Stimulated activated CD8-positive, alpha-beta memory T cell treated with anti-CD3 and anti-CD28 coated beads, Interleukin-12 subunit alpha, Interleukin-12 subunit beta, amount 100 ng/mL, for 1 hour (primary cell): ENCODE results near the gene HECW1.

Source experiments
- DNase-seq: peaks from one replicate; pipeline ENCODE4 v3.0.0-alpha.2; 2020; ENCODE audit warnings: low read depth

The HECW1 gene

DNA sequence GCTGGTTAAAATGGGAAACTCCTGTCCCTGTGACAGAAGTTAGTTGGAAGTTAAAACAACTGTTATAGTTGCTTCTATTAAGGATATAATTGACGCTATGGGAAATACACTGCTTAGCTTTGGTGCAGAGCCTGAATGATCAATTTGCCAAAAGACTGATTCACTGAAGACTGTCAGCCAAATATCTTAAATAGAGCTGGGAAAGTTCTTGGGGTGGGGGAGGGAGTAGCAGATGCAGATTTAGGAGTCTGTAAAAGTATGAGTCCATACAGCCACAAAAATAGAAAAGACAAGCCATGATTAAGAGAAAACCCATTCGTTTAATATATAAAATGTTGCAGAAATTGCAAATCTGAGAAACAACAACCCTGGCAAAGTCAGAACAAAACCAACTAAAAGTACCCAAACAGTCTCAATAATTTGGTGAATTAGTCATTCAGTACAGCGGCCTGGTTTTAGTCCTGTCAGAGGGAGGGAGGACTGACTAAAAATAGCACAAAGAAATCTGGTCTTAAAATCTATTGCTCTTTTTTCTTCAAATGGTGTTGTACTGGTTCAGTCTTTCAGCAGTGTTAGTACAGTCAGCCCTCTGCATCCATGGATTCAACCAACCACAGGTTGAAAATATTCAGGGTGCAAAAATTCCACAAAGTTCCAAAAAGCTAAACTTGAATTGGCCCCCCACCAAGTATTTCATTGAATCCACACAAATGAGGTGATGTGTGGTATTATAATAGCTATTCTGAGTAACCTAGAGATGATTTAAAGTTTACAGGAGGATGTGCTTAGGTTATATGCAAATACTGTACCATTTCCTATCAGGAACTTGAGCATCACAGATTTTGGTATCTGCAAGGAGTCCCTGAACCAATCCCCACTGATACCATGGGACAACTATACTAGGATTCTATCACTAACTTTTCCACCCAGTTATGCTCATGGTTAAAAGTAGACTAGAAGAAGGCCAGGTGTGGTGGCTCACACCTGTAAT is 500.4 kb downstream of the HECW1 start:
- DNase-seq, result no peak
